Stimulated activated CD4-positive, alpha-beta T cell treated with anti-CD3 and anti-CD28 coated beads, Interleukin-2, amount 100 ng/mL, for 24 hours (primary cell): ENCODE data around the gene PRRG4.
"Not testable (repeated sequence)": the region's sequence is repeated elsewhere in the genome, so short reads cannot be mapped to it uniquely, and the experiment has no call there.

ENCODE experiments used
- DNase-seq, 2 donors: peaks; one replicate each; pipeline ENCODE4 v3.0.0-alpha.2; 2020

The PRRG4 gene

DNA sequence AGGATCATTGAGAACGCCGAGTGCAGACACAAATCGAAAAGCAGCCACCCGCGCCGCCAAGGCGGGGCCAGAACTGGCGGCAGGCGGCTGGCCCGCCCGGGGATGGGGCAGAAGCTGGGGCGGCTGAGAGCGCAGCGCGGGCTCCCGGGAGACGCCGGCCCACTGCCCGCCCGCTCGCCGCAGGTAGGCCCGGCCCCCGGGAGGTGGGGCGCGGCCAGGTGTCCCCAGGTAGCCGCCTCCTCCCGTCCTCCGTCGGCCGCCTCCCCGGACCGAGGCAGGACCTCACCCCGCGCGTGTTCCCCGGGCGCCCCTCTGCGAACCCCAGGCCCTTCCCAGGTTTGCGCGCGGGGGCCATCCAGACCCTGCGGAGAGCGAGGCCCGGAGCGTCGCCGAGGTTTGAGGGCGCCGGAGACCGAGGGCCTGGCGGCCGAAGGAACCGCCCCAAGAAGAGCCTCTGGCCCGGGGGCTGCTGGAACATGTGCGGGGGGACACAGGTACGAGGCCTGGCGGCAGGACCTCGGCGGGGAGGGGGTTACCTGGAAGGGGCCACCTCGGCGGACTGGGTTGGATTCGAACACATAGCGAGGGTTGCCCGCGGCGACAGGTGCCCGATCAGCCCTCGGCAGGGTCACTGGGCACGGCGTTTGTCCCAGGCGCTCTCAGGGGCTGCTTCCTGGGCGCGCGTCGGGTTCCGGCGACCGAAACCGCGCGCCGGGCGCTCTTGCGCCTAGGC, at the start of gene PRRG4:
Gene PRRG4, plus strand, starts transcription at position 248 of the 733 bp plus-strand sequence. CDS start 603 bp downstream, outside the sequence.
- peak; percentile 45 to 67 for DNase-seq

- DNase-seq, result not testable (repeated sequence)
Measured at GRCh38 chr11:32780839-32781238, 48.9 kb upstream of the PRRG4 start.

GRCh38 chr11:32781721-32782120, 48.0 kb upstream of the PRRG4 start:
- DNase-seq, result no peak

- DNase-seq, result no peak
Measured at GRCh38 chr11:32785262-32785661, 44.5 kb upstream of the PRRG4 start.

- no peak for DNase-seq
Measured at GRCh38 chr11:32786811-32787210, 42.9 kb upstream of the PRRG4 start.

DNA sequence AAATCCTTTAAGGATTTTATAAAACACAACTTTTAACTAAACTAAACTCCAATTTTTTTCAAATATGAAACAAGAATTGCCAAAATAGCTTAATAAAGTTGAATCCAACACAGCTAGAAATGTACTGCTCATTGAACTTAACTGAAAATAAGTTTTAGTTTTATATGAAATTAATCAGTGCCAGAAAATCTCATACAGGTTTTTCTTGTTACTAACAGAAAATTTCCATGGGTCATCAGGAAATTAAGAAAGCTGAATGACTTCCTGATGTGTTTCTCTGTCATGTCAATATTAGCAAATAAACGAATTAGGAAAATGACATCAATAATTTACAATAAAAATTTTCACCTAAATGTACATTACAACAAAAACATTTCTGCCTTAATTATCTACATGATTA, 38.8 kb upstream of the PRRG4 start:
- DNase-seq, result no peak

GRCh38 chr11:32792111-32792947, 37.4 kb upstream of the PRRG4 start:
- no peak for DNase-seq

DNA sequence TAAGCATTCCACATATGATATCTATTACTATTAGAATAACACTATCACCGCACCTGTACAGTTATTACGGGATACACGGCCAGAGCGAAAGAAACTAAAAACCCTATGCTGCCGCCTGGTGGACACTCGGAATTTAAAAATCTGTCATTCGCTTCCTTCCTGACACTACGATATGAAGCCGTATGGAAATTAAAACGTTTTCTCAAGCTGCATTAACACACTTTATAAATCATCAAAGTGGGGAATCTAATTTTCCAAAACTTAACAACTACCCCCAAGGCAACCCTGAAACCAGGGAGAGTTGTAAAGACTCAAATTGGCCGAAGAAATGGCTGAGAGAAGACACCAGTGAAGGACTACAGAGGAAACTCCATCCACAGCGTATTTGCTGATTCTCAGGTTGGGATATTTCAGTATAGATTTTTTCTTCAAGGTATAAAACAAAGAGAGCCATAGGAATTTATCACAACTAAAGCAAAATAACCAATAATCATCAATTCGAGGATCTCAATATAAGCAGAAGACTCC, 36.7 kb upstream of the PRRG4 start:
- DNase-seq, result peak; percentile 74 to 80

GRCh38 chr11:32794439-32794838, 35.3 kb upstream of the PRRG4 start, which contains the start of gene CCDC73:
Gene CCDC73, minus strand, starts transcription at chr11:32794662. Its CDS starts 34,419 bp downstream, at chr11:32760243.
- DNase-seq, result no peak

DNA sequence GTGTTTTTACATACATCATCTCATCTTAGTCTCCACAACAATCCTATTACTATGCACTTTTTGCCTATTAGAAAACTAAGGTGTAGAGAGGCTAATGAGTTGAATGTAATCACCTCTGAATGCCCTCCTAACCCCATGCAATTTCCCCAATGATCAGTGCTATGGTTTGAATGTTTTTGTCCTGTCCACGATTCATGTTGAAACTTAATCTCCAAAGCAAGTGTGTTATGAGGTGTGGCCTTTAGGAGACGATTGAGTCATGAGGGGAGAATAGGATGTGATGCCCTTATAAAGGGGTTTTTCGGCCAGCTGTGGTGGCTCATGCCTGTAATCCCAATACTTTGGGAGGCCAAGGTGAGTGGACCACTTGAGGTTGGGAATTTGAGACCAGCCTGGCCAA, 33.3 kb upstream of the PRRG4 start:
- DNase-seq, result no peak

- DNase-seq, result peak; percentile 65 to 68
Measured at GRCh38 chr11:32809313-32809712, 20.4 kb upstream of the PRRG4 start.

DNA sequence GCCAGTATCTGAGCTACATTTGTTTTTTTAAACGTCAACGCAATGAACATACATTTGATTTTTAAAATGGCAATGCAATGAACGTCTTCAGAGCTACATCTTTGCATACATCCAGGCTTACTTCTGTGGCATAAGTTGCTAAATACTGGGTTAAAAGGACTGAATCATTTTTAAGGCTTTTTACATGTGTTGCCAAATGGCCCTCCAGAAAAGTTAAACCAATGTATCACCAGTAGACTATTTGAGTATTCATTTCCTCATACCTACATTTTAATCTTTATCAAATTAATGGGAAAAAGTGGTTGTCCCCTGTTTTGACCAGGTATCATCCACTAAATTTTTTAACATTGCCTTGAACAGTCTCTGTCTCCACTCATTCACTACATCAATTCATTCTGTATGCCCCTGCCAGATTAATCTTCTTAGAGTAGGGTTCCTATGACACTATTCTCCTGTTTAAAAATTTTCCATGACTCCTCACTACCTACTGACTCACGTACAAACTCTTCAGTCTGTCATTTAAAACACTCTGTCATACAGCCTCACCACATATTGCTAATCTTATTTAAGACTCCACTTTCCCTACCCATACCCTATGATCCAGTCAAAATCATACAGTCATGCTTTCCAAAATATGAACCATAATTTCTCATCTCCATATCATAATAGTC, 12.4 kb upstream of the PRRG4 start:
- no peak for DNase-seq

DNA sequence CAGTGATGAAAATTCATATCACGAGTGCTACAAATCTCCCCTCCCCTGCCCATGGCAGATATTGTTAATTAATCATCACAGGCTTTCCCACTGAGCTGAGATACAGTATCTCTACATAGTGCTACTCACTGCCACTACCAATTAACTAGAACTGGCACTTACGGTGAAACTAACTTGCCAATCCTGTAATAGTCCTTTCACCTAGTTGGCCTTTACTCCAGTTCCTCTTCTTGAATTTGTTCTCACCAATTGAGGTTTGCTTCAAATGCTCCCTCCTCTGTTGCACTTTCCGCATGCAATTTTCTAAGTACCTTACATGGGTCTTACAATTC, 11.9 kb upstream of the PRRG4 start:
- DNase-seq, result no peak

- no peak for DNase-seq
Measured at GRCh38 chr11:32819187-32819586, 10.5 kb upstream of the PRRG4 start.

GRCh38 chr11:32820497-32820896, 9.2 kb upstream of the PRRG4 start:
- DNase-seq, result no peak

GRCh38 chr11:32821517-32821916, 8.2 kb upstream of the PRRG4 start:
- no peak for DNase-seq

GRCh38 chr11:32821917-32822560, 7.7 kb upstream of the PRRG4 start:
- DNase-seq, result no peak

GRCh38 chr11:32823617-32824016, 6.1 kb upstream of the PRRG4 start:
- DNase-seq, result not testable (repeated sequence)

GRCh38 chr11:32826113-32826512, 3.6 kb upstream of the PRRG4 start:
- no peak for DNase-seq

- DNase-seq, result no peak
Measured at GRCh38 chr11:32827276-32827675, 2.5 kb upstream of the PRRG4 start.

DNA sequence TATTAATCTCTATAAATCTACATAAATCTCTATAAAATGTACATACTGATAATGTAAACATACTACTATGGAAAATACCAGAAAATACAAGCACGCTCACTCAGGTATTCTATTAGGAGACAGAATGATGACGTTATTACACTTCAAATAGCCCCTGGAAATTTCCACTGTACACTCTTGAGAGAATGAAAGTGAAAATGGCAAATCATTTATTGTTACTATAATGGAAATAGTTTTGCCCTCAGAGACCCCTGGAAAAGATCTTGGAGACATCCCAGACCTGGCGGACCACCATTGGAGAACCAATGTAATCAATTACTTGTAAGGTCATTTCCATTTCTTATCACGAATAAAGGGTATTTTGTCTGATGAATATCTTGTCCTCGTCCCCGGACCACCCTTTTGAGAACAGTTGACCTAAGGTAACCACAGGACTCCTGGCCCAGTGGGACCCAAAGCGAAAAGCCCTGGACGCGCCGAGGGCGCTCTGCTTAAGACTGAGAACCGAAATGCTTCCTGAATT, 509 bp upstream of the PRRG4 start:
- no peak for DNase-seq

- no peak for DNase-seq
Measured at GRCh38 chr11:32830413-32830738, 649 bp downstream of the PRRG4 start.

GRCh38 chr11:32830796-32831195, 1.1 kb downstream of the PRRG4 start:
- DNase-seq, result no peak
